Measurements from ENCODE around the gene PPP1R12B. TPM values are rescaled to one million over a fixed set of nuclear protein-coding genes. Genes with fewer than 3 reads are reported as not detected.
"Not testable (repeated sequence)": the region's sequence is repeated elsewhere in the genome, so short reads cannot be mapped to it uniquely, and the experiment has no call there.

The PPP1R12B gene
- total and polyA plus RNA-seq, 2 donors (not counting 1 experiment from before 2014, with no cell fraction given): 13.4 to 21.7 TPM

GRCh38 chr1:202521484-202521883 is 173.0 kb downstream of the PPP1R12B start:
- not testable (repeated sequence) for H4K20me1 ChIP-seq (ENCODE audit: control insufficient read depth, extremely low read depth, insufficient read depth, low read length); DNase-seq (ENCODE audit: low read depth in 2 of 2); H3K36me3 ChIP-seq (ENCODE audit: control insufficient read depth, insufficient read depth, low read length); H3K27ac ChIP-seq (ENCODE audit: insufficient read depth, low read length); H3K9ac ChIP-seq (ENCODE audit: insufficient read depth, low read length); H3K4me3 ChIP-seq (replicated peaks in 1 of 4; ENCODE audit: control extremely low read depth in 1 of 4, insufficient read depth in 1 of 4, low read depth in 3 of 4, low read length in 4 of 4); H3K4me2 ChIP-seq (ENCODE audit: extremely low read depth, insufficient read depth, low read length); H2AFZ ChIP-seq (ENCODE audit: low read length); H3K79me2 ChIP-seq (ENCODE audit: control insufficient read depth, insufficient read depth, low read length); H3K4me1 ChIP-seq (ENCODE audit: control insufficient read depth, extremely low read depth, insufficient read depth, low read length); H3K27me3 ChIP-seq (ENCODE audit: control insufficient read depth, insufficient read depth, low read length); H3K9me3 ChIP-seq (ENCODE audit: control insufficient read depth, insufficient read depth, low read depth, low read length)

GRCh38 chr1:202521886-202522285 is 173.4 kb downstream of the PPP1R12B start:
- Histone ChIP-seq H3K79me2 (ENCODE audit: control insufficient read depth, insufficient read depth, low read length) (no peaks in the 10 kb centered on the region), H3K4me3 (replicated peaks in 1 of 4; ENCODE audit: control extremely low read depth in 1 of 4, insufficient read depth in 1 of 4, low read depth in 3 of 4, low read length in 4 of 4) (no peak overlapping the region), H3K27me3 (ENCODE audit: control insufficient read depth, insufficient read depth, low read length) (no peaks in the 10 kb centered on the region), H3K4me2 (ENCODE audit: extremely low read depth, insufficient read depth, low read length) (no peak overlapping the region), H3K9ac (ENCODE audit: insufficient read depth, low read length) (no peak overlapping the region), H3K27ac (ENCODE audit: insufficient read depth, low read length) (no peak overlapping the region), H2AFZ (ENCODE audit: low read length) (no peak overlapping the region), H3K9me3 (ENCODE audit: control insufficient read depth, insufficient read depth, low read depth, low read length) (no peaks in the 10 kb centered on the region), H3K36me3 (ENCODE audit: control insufficient read depth, insufficient read depth, low read length) (no peaks in the 10 kb centered on the region), H4K20me1 (ENCODE audit: control insufficient read depth, extremely low read depth, insufficient read depth, low read length) (no peaks in the 10 kb centered on the region), H3K4me1 (ENCODE audit: control insufficient read depth, extremely low read depth, insufficient read depth, low read length) (no peaks in the 10 kb centered on the region)
- no peak for DNase-seq (ENCODE audit: low read depth in 2 of 2)
- TF ChIP-seq EZH2 (IDR thresholded peaks at IDR 0.05; ENCODE audit: low read length, missing control alignments): no peak
- no peak for TF ChIP-seq CTCF (conservative IDR thresholded peaks at IDR 0.05 in 1 of 2, IDR thresholded peaks at IDR 0.05 in 1 of 2; ENCODE audit: low read depth in 1 of 2, low read length in 2 of 2)

- H3K4me3 ChIP-seq (replicated peaks in 1 of 4; ENCODE audit: control extremely low read depth in 1 of 4, insufficient read depth in 1 of 4, low read depth in 3 of 4, low read length in 4 of 4); H3K9ac ChIP-seq (ENCODE audit: insufficient read depth, low read length); H2AFZ ChIP-seq (ENCODE audit: low read length); H3K4me2 ChIP-seq (ENCODE audit: extremely low read depth, insufficient read depth, low read length); H4K20me1 ChIP-seq (ENCODE audit: control insufficient read depth, extremely low read depth, insufficient read depth, low read length); H3K9me3 ChIP-seq (ENCODE audit: control insufficient read depth, insufficient read depth, low read depth, low read length); H3K79me2 ChIP-seq (ENCODE audit: control insufficient read depth, insufficient read depth, low read length); DNase-seq (ENCODE audit: low read depth in 2 of 2); H3K27me3 ChIP-seq (ENCODE audit: control insufficient read depth, insufficient read depth, low read length); H3K27ac ChIP-seq (ENCODE audit: insufficient read depth, low read length); H3K36me3 ChIP-seq (ENCODE audit: control insufficient read depth, insufficient read depth, low read length); H3K4me1 ChIP-seq (ENCODE audit: control insufficient read depth, extremely low read depth, insufficient read depth, low read length): not testable (repeated sequence)
These were observed 177.6 kb downstream of the PPP1R12B start for GRCh38 chr1:202526056-202526455.

- not testable (repeated sequence) for H3K4me3 ChIP-seq (replicated peaks in 1 of 4; ENCODE audit: control extremely low read depth in 1 of 4, insufficient read depth in 1 of 4, low read depth in 3 of 4, low read length in 4 of 4); H3K79me2 ChIP-seq (ENCODE audit: control insufficient read depth, insufficient read depth, low read length); H3K4me2 ChIP-seq (ENCODE audit: extremely low read depth, insufficient read depth, low read length); H3K4me1 ChIP-seq (ENCODE audit: control insufficient read depth, extremely low read depth, insufficient read depth, low read length); H3K27ac ChIP-seq (ENCODE audit: insufficient read depth, low read length); H3K36me3 ChIP-seq (ENCODE audit: control insufficient read depth, insufficient read depth, low read length); H2AFZ ChIP-seq (ENCODE audit: low read length); H3K9ac ChIP-seq (ENCODE audit: insufficient read depth, low read length); H3K9me3 ChIP-seq (ENCODE audit: control insufficient read depth, insufficient read depth, low read depth, low read length); H4K20me1 ChIP-seq (ENCODE audit: control insufficient read depth, extremely low read depth, insufficient read depth, low read length); H3K27me3 ChIP-seq (ENCODE audit: control insufficient read depth, insufficient read depth, low read length)
- DNase-seq (ENCODE audit: low read depth in 2 of 2): peak in 1 of 2 donors; percentile 40
These were observed 179.7 kb downstream of the PPP1R12B start for GRCh38 chr1:202528096-202528722.

- not testable (repeated sequence) for H3K36me3 ChIP-seq (ENCODE audit: control insufficient read depth, insufficient read depth, low read length); H3K79me2 ChIP-seq (ENCODE audit: control insufficient read depth, insufficient read depth, low read length); H3K27me3 ChIP-seq (ENCODE audit: control insufficient read depth, insufficient read depth, low read length)
These were observed 182.2 kb downstream of the PPP1R12B start for GRCh38 chr1:202530686-202531085.

More at GRCh38 chr1:202530686-202531085, 182.2 kb downstream of the PPP1R12B start:
- H3K4me2 ChIP-seq (ENCODE audit: extremely low read depth, insufficient read depth, low read length); H3K9ac ChIP-seq (ENCODE audit: insufficient read depth, low read length); H3K4me1 ChIP-seq (ENCODE audit: control insufficient read depth, extremely low read depth, insufficient read depth, low read length); H3K9me3 ChIP-seq (ENCODE audit: control insufficient read depth, insufficient read depth, low read depth, low read length); H3K4me3 ChIP-seq (replicated peaks in 1 of 4; ENCODE audit: control extremely low read depth in 1 of 4, insufficient read depth in 1 of 4, low read depth in 3 of 4, low read length in 4 of 4); H3K27ac ChIP-seq (ENCODE audit: insufficient read depth, low read length); H4K20me1 ChIP-seq (ENCODE audit: control insufficient read depth, extremely low read depth, insufficient read depth, low read length); H2AFZ ChIP-seq (ENCODE audit: low read length); DNase-seq (ENCODE audit: low read depth in 2 of 2): not testable (repeated sequence)
